VCaP (cell line): ENCODE results near the gene HEATR3.
A peak's percentile ranks its signal among the peaks of the same experiment; 100 is the strongest.

Source experiments
- H3K27ac ChIP-seq: fragments of 450-650 bp; 2 replicates; pipeline ENCODE4 v1.5.1; 2017
- CTCF ChIP-seq: fragments of 450-650 bp; conservative IDR thresholded peaks from 2 replicates; pipeline ENCODE4 v1.5.1; 2017; ENCODE audit warnings: mild to moderate bottlenecking, moderate library complexity

Gene HEATR3

GRCh38 chr16:50058091-50058771 lies 7.5 kb upstream of the HEATR3 start:
- no peak overlapping the region for H3K27ac ChIP-seq
- TF ChIP-seq CTCF, result no peak

- no peak for TF ChIP-seq CTCF
- H3K27ac ChIP-seq, result no peak overlapping the region
Observed at GRCh38 chr16:50059111-50059510, 6.7 kb upstream of the HEATR3 start.

GRCh38 chr16:50059669-50060068 lies 6.1 kb upstream of the HEATR3 start:
- no peak for TF ChIP-seq CTCF
- H3K27ac ChIP-seq, result no peak overlapping the region

GRCh38 chr16:50061326-50061725 lies 4.4 kb upstream of the HEATR3 start:
- no peak for TF ChIP-seq CTCF
- no peak overlapping the region for H3K27ac ChIP-seq

- TF ChIP-seq CTCF, result no peak
- H3K27ac ChIP-seq, result no peak overlapping the region; the same call in 1 of the 2 replicates
Observed at GRCh38 chr16:50065241-50065623, 538 bp upstream of the HEATR3 start.

- peak overlapping the region; percentile 83 for H3K27ac ChIP-seq
- TF ChIP-seq CTCF, result no peak
Observed at GRCh38 chr16:50066482-50067289, 916 bp downstream of the HEATR3 start.

- H3K27ac ChIP-seq, result peak overlapping the region; percentile 83; the same call in 1 of the 2 replicates
- peak; percentile 42 for TF ChIP-seq CTCF
Observed at GRCh38 chr16:50067290-50067853, 1.6 kb downstream of the HEATR3 start.
